T-cell (primary cell): ENCODE data around the gene TTLL10. TPM values are rescaled to one million over a fixed set of nuclear protein-coding genes. Genes with fewer than 3 reads are reported as not detected.

Experiments
- ATAC-seq, 4 experiments: fragments of 200-7000 bp in 3 of 4; fragments of 150-1000 bp in 1 of 4; cut with Tn5 transposase; replicated peaks in 1 of 4; 1 replicate in 3 of 4; 2 replicates in 1 of 4; pipeline ENCODE4 v1.10.0; 2021; ENCODE audit warnings: moderate library complexity in 3 of 4, mild to moderate bottlenecking in 2 of 4, moderate number of reproducible peaks in 1 of 4
- CTCF ChIA-PET, 2 donors: fragments of 300-600 bp; sonication (Branson Sonifier 250); formaldehyde crosslinking; loops; one replicate each; lab custom pipeline; 2022; ENCODE audit warnings: antibody characterized with exemption in 2 of 2; lab: Charles Lee
- POLR2A ChIA-PET, 2 donors: fragments of 300-600 bp; sonication (Branson Sonifier 250); formaldehyde crosslinking; loops; one replicate each; lab custom pipeline; 2022; ENCODE audit warnings: antibody characterized with exemption in 2 of 2; lab: Charles Lee
- DNase-seq, 35 experiments: peaks; one replicate each; pipeline versions ENCODE4 v3.0.0 to v3.0.0-alpha.2; 2013 to 2023
- H3K27ac ChIP-seq: one replicate; pipeline ENCODE4 v1.5.1; 2013; ENCODE audit warnings: low read length
- H3K27me3 ChIP-seq, 2 experiments: replicated peaks in 1 of 2; 1 replicate in 1 of 2; 2 replicates in 1 of 2; pipeline versions ENCODE4 v1.6.1 to v1.7.0; 2013; ENCODE audit warnings: low read length in 1 of 2, mixed read lengths in 1 of 2; ENCODE audit not compliant: control insufficient read depth in 2 of 2, insufficient read depth in 2 of 2; ENCODE audit errors: extremely low read depth in 1 of 2
- H3K36me3 ChIP-seq, 2 donors: 1 replicate in 1 of 2; 2 replicates in 1 of 2; pipeline versions ENCODE4 v1.6.1 to v1.7.0; 2013; ENCODE audit warnings: low read length in 1 of 2; ENCODE audit not compliant: control insufficient read depth in 2 of 2, insufficient read depth in 1 of 2; ENCODE audit errors: extremely low read depth in 1 of 2
- H3K4me1 ChIP-seq, 2 experiments: 1 replicate in 1 of 2; 2 replicates in 1 of 2; pipeline versions ENCODE4 v1.6.1 to v1.7.0; 2013; ENCODE audit warnings: low read length in 2 of 2, mixed read lengths in 1 of 2; ENCODE audit not compliant: insufficient read depth in 2 of 2, control insufficient read depth in 1 of 2; ENCODE audit errors: extremely low read depth in 1 of 2
- H3K4me3 ChIP-seq, 2 donors: 1 replicate in 1 of 2; 2 replicates in 1 of 2; pipeline versions ENCODE4 v1.5.1 to v1.7.0; 2013; ENCODE audit warnings: mild to moderate bottlenecking in 2 of 2, low read length in 1 of 2, moderate library complexity in 1 of 2; ENCODE audit not compliant: control insufficient read depth in 1 of 2; ENCODE audit errors: extremely low read depth in 1 of 2
- H3K9me3 ChIP-seq: 2 replicates; pipeline ENCODE4 v1.7.0; 2013
- H3K27ac Mint-ChIP-seq, 2 donors: one replicate each; pipeline ENCODE4 v1.8.0; 2020 to 2021; ENCODE audit warnings: mild to moderate bottlenecking in 2 of 2, mixed read lengths in 2 of 2
- H3K27me3 Mint-ChIP-seq, 2 donors: one replicate each; pipeline ENCODE4 v1.8.0; 2021 to 2022; ENCODE audit warnings: mixed read lengths in 2 of 2
- H3K36me3 Mint-ChIP-seq: one replicate; pipeline ENCODE4 v1.8.0; 2021; ENCODE audit warnings: mixed read lengths
- H3K4me1 Mint-ChIP-seq, 3 donors: one replicate each; pipeline ENCODE4 v1.8.0; 2020 to 2022; ENCODE audit warnings: mixed read lengths in 3 of 3, mild to moderate bottlenecking in 1 of 3
- H3K4me3 Mint-ChIP-seq, 3 donors: one replicate each; pipeline ENCODE4 v1.8.0; 2020 to 2022; ENCODE audit warnings: mild to moderate bottlenecking in 3 of 3, mixed read lengths in 3 of 3, moderate library complexity in 3 of 3
- H3K9me3 Mint-ChIP-seq, 3 donors: one replicate each; pipeline ENCODE4 v1.8.0; 2020 to 2022; ENCODE audit warnings: mixed read lengths in 3 of 3
- WGBS: methylation state at CpG from one replicate; pipeline ENCODE4 v1.1.5; 2013; ENCODE audit warnings: missing lambda C conversion rate; ENCODE audit not compliant: insufficient coverage; 5-methylcytosine and 5-hydroxymethylcytosine counted together
- total RNA-seq, 35 experiments: library from RNA in 6 of 35; stranded (reverse) in 6 of 35; fragments of 120-200 nt in 1 of 35; gene quantifications; one replicate each; pipeline versions ENCODE4 v1.2.1 to v1.2.4 and lab custom pipeline; 2013 to 2026

The TTLL10 gene
- total RNA-seq, 5 donors from 2014 or later (not counting 1 experiment from before 2014, with no cell fraction given): 0.26 to 1.0 (median 0.47) TPM; not detected in 1

DNA sequence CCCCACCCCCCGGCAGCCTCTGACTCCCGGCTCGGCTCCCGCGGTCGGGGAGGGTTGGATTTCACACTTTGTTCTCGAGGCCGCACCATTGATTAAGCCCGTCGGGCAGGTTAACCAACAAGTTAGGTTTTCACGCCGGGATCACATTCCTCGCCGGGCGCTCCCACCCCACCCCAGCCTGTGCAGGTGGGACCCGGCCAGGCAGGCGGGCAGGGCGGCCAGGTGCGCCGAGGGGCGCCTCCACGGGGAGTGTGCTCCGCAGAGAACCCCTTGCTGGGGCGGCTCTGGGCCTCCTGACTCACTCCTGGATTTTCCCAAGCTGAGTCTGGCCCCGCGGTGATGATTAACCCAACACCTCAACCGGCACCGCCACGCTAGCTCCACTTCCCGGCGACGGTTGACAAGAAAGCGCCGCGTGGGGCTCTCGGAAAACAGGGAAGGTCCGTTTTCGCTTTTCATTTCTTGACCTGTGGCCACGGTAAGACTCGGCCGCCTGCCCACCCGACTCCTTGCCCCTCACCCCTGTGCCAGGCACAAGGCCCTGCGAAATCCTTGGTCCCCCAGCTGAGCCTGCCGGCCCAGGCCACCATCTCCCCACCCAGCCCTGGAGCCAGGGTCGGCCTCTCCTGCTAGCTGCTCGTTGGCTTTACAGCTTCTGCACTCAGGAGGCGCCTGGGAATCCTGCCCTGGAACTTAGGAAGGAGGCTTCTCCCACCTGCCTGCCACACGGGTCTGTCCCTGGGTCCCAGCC, 8.8 kb upstream of the TTLL10 start:
- no peak overlapping the region for H3K4me3 ChIP-seq
- ChIA-PET POLR2A (no interaction called here), CTCF (no interaction called here)
- peaks cover 1 to 9% of the 10 kb centered on the region in 2 experiments for H3K4me1 ChIP-seq
- ATAC-seq (no peak), DNase-seq (no peak)
- Mint-ChIP-seq H3K27me3 (peaks cover under 1 to 5% of the 10 kb centered on the region in 2 donors), H3K36me3 (no peaks in the 10 kb centered on the region), H3K9me3 (no peaks in the 10 kb centered on the region), H3K4me1 (peaks cover under 1 to 4% (median 2%) of the 10 kb centered on the region in 3 donors), H3K4me3 (no peak overlapping the region), H3K27ac (no peak overlapping the region)
- no peaks in the 10 kb centered on the region for H3K36me3 ChIP-seq
- no peak overlapping the region for H3K27ac ChIP-seq
- peaks cover 0 to 40% of the 10 kb centered on the region in 2 experiments for H3K27me3 ChIP-seq
- H3K9me3 ChIP-seq: no peaks in the 10 kb centered on the region
- WGBS: 89% methylated on average over 42 of the region's 48 CpGs

DNA sequence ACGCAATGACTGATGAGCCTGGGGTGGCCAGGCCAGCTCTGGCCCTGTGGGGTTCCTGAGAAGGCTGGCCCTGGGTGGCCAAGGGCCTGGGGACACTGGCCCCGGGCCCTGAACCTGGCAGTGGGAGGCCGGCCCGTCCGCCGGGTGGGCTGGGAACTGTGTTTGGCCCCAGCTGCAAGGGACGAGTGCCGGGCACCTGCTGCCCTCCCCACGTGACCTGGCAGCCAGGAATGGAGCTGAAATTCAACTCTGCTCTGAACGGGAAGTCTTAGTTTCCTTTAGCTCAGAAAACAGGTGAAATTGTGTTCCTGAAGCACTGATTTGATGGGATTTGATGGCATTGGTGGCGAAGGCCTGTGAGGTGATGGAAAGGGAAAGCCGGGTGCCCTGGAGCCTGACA, 8.2 kb upstream of the TTLL10 start:
- no peak overlapping the region for H3K4me3 Mint-ChIP-seq

DNA sequence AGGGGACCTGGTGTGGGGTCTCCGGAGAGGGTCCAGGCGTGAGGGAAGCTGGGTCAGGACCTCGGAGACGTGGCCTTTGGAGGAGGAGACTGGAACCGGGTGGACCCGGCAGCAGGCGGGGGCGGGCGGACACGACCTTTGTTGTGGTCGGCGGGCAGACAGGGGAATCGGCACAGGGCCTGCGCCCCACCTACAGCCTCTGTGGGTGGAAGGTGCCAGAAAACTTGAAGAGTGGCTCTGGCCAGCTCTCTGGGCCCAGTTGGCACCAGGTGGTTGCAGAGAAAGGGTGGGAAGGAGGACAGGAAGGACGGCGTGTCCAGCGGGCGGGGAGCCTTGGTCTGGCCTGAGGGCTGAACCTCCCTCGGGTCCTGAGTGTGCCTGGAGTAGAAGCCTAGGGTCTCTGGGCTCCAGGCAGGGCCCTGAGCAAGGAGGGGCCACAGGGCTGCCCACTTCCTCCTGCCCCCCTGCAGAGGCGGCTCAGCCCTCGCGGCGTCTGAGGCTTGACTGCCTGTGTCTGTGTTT, 7.7 kb upstream of the TTLL10 start:
- WGBS: 62% methylated on average over 20 of the region's 23 CpGs
- H3K27ac ChIP-seq: no peak overlapping the region
- ATAC-seq (no peak), DNase-seq (no peak)
- Mint-ChIP-seq H3K4me1 (peaks cover 5 to 8% (median 6%) of the 10 kb centered on the region in 3 donors), H3K4me3 (no peak overlapping the region), H3K9me3 (no peaks in the 10 kb centered on the region), H3K27ac (no peak overlapping the region), H3K27me3 (peaks cover 5 to 8% of the 10 kb centered on the region in 2 donors), H3K36me3 (no peaks in the 10 kb centered on the region)
- H3K27me3 ChIP-seq: peaks cover 0 to 51% of the 10 kb centered on the region in 2 experiments
- no peaks in the 10 kb centered on the region for H3K36me3 ChIP-seq
- H3K9me3 ChIP-seq: no peaks in the 10 kb centered on the region
- ChIA-PET POLR2A (interaction anchor here in 1 of 2 donors (0.6 kb wide), 1 partner anchor 720 kb away, joined by 4 read pairs; no protein-coding TSS in a partner anchor), CTCF (no interaction called here)
- peaks cover 11 to 20% of the 10 kb centered on the region in 2 experiments for H3K4me1 ChIP-seq
- H3K4me3 ChIP-seq: no peak overlapping the region

More for the DNA sequence above, 8.2 kb upstream of the TTLL10 start:
- H3K4me3 ChIP-seq: no peak overlapping the region
- CTCF ChIA-PET: no interaction called here
- WGBS: 89% methylated on average over 11 of the region's 12 CpGs
- Mint-ChIP-seq H3K36me3 (no peaks in the 10 kb centered on the region), H3K4me1 (peaks cover 5 to 8% (median 6%) of the 10 kb centered on the region in 3 donors), H3K9me3 (no peaks in the 10 kb centered on the region), H3K27me3 (peaks cover 5 to 8% of the 10 kb centered on the region in 2 donors), H3K27ac (no peak overlapping the region)
- no peaks in the 10 kb centered on the region for H3K36me3 ChIP-seq
- no peaks in the 10 kb centered on the region for H3K9me3 ChIP-seq
- ATAC-seq (no peak), DNase-seq (no peak)
- peaks cover 0 to 46% of the 10 kb centered on the region in 2 experiments for H3K27me3 ChIP-seq
- POLR2A ChIA-PET: interaction anchor here in 1 of 2 donors (0.6 kb wide), 1 partner anchor 721 kb away, joined by 4 read pairs; no protein-coding TSS in a partner anchor
- H3K4me1 ChIP-seq: peaks cover 7 to 15% of the 10 kb centered on the region in 2 experiments
- H3K27ac ChIP-seq: no peak overlapping the region

DNA sequence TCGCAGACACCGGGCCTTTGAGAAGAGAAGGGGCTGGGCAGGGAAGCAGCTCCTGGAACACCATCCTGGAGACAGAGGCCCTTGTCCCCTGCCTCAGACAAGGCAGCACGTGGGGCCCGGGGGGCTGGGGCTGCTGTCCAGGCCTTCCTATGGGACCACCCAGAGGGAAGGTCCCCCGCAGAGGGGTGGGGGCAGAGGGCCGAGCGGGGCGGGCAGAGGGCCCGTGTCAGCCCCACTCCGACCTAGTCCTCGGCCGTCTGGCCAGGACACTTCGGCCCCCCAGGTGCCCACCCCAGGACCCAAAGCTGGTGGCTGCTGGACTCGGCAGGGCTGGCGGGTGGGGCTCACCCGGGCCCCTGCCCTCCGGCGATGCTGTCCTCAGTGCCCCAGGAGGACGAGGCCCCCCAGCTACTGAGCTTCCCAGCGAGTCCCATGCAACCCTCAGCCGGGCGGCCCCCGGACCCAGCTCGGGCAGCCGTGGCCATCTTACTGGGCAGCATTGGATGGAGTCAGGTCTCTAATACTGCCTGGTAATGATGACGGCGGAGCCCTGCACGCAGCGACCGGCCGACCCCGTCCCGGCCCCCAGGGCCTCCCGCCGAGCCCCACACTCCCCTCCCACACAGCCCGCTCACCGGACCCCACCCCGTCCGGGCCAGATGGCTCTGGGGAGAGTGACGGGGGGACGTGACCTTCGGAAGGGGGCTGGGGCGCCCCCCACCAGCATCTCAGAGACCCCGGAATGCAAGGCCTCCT, 6.9 kb upstream of the TTLL10 start:
- peaks cover 5 to 8% of the 10 kb centered on the region in 2 donors for H3K27me3 Mint-ChIP-seq
- ChIA-PET POLR2A (interaction anchor here in 1 of 2 donors (0.6 kb wide), 1 partner anchor 10 kb away, joined by 3 read pairs; no protein-coding TSS in a partner anchor), CTCF (no interaction called here)
- ATAC-seq: no peak
- H3K27ac Mint-ChIP-seq: no peak overlapping the region
- H3K9me3 ChIP-seq: no peaks in the 10 kb centered on the region
- H3K36me3 ChIP-seq: no peaks in the 10 kb centered on the region
- no peak overlapping the region for H3K4me3 ChIP-seq
- no peaks in the 10 kb centered on the region for H3K9me3 Mint-ChIP-seq
- no peak overlapping the region for H3K4me3 Mint-ChIP-seq
- 91% methylated on average over 27 of the region's 44 CpGs for WGBS
- H3K4me1 ChIP-seq: peaks cover 13 to 29% of the 10 kb centered on the region in 2 experiments
- H3K4me1 Mint-ChIP-seq: peaks cover 5 to 10% (median 6%) of the 10 kb centered on the region in 3 donors
- no peak for DNase-seq
- H3K27ac ChIP-seq: no peak overlapping the region
- peaks cover 0 to 60% of the 10 kb centered on the region in 2 experiments for H3K27me3 ChIP-seq
- no peaks in the 10 kb centered on the region for H3K36me3 Mint-ChIP-seq

DNA sequence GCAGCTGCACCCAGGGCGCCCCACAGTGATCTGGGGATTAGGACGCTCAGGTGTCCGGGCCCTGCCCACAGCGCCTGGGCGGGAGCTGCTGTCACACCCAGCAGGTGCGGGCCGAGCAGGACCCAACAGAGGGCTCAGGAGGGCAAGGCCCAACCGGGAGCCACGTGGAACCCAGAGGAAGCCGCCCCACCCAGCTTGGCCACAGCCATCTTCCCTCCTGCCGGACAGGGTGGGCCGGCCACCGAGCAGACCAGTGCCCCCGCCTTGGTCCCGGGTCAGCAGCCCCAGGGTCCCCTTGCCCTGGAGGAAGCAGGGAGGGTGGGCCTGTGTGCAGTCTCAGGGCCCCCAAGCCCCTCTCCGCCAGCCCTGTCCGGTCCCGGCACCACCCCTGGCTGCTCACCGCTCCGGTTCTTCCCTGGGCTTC, 6.3 kb upstream of the TTLL10 start:
- ATAC-seq: no peak

DNA sequence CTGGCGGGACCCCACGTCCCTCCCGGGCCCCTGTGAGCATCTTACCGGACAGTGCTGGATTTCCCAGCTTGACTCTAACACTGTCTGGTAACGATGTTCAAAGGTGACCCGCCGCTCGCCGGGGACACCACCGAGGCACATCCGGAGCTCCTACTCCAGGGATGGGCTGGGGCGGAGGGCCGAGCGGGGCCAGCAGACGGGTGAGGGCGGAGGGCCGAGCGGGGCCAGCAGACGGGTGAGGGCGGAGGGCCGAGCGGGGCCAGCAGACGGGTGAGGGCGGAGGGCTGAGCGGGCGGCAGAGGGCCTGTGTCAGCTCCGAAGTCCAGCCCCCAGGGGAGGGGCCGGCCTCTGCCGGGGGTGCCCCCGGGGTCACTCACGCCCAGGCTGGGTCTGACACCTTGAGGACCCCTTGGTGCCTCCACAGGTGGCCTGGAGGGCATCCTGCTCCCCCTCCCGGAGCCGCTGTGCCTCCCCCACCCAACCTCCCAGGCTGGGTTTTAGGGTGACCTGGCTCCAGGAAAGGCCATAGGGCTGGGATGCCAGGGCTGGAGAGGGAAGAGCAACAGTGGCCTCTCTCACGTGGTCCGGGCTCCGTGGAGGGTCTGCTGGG, 5.7 kb upstream of the TTLL10 start:
- Histone ChIP-seq H3K9me3 (no peaks in the 10 kb centered on the region), H3K4me1 (peaks cover 19 to 39% of the 10 kb centered on the region in 2 experiments), H3K36me3 (no peaks in the 10 kb centered on the region), H3K4me3 (no peak overlapping the region), H3K27me3 (peaks cover 0 to 65% of the 10 kb centered on the region in 2 experiments), H3K27ac (no peak overlapping the region)
- Mint-ChIP-seq H3K4me1 (peaks cover 11 to 19% (median 11%) of the 10 kb centered on the region in 3 donors), H3K27me3 (peaks cover 5 to 12% of the 10 kb centered on the region in 2 donors), H3K9me3 (no peaks in the 10 kb centered on the region), H3K27ac (no peak overlapping the region), H3K4me3 (no peak overlapping the region), H3K36me3 (no peaks in the 10 kb centered on the region)
- ChIA-PET CTCF (no interaction called here), POLR2A (no interaction called here)
- DNase-seq (no peak), ATAC-seq (no peak)
- 91% methylated on average over 18 of the region's 36 CpGs for WGBS

More for the DNA sequence above, 6.3 kb upstream of the TTLL10 start:
- WGBS: 87% methylated on average over 19 of the region's 20 CpGs
- Histone ChIP-seq H3K9me3 (no peaks in the 10 kb centered on the region), H3K27ac (no peak overlapping the region), H3K4me3 (no peak overlapping the region), H3K36me3 (no peaks in the 10 kb centered on the region), H3K27me3 (peaks cover 0 to 63% of the 10 kb centered on the region in 2 experiments), H3K4me1 (peaks cover 18 to 35% of the 10 kb centered on the region in 2 experiments)
- Mint-ChIP-seq H3K4me1 (peaks cover 9 to 16% (median 9%) of the 10 kb centered on the region in 3 donors), H3K9me3 (no peaks in the 10 kb centered on the region), H3K27ac (no peak overlapping the region), H3K36me3 (no peaks in the 10 kb centered on the region), H3K27me3 (peaks cover 5 to 12% of the 10 kb centered on the region in 2 donors), H3K4me3 (no peak overlapping the region)
- POLR2A ChIA-PET: no interaction called here
- DNase-seq: no peak
- CTCF ChIA-PET: no interaction called here
